Putamen (tissue), 1 donor: Measurements from ENCODE around the gene DSTN.

ENCODE experiments used
- DNase-seq: peaks from one replicate; pipeline ENCODE4 v3.0.0-alpha.2; 2016; ENCODE audit warnings: low spot score

Gene DSTN

DNA sequence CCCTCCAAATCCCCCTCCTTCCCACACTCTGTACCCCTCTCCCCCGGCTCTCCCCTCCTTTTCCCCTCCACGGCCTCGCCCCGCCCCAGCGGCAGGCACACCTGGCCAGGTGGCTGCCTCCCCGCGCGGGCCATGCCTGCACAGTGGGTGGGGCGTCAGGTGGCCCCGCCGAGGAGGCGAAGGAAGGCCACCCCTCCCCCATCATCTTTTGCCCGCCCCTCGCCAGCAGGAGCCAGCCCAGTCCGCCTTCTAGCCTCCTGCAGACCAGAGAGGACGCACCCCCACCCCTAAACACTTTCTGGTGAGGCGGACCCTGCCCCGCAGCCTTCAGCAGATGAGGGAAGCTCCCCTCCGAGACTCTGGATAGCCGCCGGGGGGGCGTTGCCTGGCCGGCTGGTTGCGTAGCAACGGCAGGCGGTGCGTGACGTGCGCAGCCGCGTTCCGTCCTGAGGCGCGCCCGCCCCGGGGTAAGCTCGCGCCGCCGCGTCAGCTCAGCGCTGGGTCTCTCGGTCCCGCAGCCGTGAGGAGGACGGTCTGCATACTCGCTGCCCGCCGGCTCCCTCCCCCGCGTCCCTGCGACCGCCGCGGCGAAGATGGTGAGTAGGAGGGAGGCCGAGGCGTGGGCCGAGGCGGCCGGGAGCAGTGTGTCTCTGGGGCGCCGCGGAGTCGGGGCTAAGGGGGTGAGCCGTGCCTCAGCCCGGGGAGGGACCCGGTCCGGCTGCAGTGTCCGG lies at the start of gene DSTN:
Gene DSTN (plus strand): TSS at position 460 of the 731 bp plus-strand sequence. CDS start 134 bp downstream, at position 594.
- peak; percentile 92 for DNase-seq

DNA sequence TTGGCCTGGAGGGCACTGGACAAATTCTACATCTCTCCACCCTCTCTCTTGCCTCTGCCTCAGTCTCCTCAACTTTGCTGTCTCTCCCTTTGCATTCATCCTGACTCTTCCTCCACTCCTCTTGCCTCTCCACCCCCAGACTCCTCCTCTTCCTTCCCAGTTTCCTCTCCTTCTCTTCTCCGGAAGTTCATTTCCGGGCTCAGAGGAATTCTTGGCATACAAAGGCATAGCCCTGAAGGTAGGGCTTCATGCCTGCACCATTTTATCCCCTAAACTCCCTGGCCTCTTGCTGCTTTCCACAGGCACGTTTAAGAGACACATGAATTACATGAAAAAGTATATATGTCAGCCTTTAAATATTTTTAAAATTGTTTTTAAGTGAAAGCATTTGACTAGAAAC lies 49.3 kb upstream of the DSTN start:
- DNase-seq, result no peak

DNA sequence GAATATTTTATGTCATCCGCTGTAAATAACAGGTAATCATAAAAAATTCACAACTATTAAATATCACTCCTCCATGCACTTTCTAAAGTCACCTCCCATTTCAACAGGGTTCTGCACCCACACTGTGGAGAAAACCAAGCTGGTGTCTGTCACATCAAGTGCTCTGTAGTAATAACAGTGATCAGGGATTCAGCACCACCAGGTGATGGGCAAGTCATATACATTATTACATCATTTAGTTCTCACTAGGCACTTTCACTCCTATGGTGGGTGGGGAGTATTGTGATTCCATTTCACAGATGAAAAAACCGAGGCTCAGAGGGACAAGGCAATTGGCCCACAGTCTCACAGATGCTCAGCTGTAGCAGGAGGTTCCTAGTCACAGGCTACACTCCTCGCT lies 47.3 kb upstream of the DSTN start:
- DNase-seq, result no peak

DNA sequence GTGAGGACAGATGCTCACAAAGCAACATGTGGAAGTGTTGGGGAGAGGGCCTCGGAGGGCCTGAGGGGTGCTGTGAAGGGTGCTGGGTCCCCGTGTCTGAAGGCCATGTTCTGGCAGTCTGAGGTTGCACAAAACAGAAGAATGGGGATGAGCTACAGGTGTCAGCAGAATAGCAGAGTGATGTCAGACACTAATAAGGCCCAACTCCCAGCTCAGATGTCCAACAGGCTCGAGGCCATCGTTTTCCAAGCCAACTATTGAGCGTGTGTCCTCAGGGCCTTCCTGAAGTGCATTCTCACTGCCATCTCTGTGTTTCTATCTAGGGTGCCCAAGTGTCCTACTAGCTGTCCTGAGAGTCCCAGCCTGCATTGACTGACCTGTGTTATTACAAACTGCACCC lies 46.5 kb upstream of the DSTN start:
- no peak for DNase-seq

DNA sequence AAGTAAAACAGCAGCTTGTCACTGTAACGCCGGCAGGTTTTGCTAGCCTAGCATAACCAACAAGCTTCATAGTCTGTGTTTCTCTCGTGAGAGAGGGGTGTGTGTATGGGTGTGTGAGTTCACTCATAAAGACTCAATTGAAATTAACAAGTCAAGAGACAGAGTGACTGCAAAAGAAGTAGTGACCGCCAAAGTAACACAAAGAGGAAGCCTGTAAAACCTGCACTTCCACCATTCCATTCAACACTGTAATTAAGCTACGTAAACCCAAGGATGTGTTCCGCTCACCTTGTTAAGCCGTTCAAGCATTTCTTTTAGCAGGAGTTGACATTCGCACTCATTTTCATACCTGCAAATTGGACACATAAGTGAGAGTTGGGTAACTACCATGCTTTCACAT lies 45.3 kb upstream of the DSTN start:
- DNase-seq, result no peak

DNA sequence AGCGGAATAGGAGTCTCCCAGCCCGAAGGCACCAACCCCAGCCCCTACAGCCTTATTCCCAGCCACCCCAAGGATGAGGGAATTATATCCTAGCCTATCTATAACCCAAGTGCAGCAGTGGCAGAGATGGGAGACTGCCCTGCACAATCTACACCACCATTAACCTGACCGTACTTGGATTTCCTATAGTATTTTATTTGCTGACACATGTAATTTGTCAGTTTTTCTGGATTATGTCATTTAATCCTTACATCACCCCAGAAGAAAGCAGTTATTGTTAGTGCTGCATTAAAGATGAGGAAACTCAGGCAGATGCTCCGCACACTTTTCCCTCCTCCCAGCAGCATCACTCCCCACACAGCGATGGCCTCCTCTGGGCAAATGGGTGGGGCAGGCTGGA lies 44.7 kb upstream of the DSTN start:
- no peak for DNase-seq

DNA sequence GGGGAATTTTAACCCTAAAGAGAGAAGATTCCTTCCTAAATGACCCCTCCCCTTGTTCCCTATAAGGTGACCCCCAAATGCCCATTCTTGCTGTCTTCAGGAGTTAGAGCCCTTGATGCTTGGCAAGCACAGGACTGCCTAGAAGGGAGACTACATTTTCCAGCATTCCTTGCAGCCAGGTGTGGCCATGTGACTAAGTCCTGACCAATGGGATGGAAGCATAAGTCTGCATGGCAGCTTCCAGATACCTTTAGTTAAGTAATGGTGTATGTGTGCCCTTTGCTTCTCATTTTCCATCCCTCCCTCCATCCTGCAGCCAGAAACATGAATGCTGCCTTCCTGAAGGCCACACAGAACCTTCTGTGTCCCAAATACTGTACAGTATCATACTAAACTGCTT lies 44.2 kb upstream of the DSTN start:
- peak; percentile 33 for DNase-seq

DNA sequence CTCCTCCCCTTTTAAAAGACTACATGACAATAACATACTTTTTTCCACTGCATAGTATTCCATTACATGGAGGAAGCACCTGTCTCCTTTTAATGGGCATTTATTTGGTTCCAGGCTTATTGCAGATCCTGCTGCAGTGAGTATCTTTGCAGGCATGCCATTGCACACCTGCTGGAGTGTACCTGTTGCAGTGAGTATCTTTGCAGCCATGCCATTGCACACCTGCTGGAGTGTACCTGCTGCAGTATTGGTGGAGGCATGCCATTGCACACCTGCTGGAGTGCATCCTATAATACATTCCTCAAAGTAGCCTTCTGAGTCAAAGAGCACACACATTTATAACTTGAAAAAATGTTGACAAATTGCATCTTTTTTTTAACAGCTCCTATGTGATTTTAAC lies 40.3 kb upstream of the DSTN start:
- no peak for DNase-seq

DNA sequence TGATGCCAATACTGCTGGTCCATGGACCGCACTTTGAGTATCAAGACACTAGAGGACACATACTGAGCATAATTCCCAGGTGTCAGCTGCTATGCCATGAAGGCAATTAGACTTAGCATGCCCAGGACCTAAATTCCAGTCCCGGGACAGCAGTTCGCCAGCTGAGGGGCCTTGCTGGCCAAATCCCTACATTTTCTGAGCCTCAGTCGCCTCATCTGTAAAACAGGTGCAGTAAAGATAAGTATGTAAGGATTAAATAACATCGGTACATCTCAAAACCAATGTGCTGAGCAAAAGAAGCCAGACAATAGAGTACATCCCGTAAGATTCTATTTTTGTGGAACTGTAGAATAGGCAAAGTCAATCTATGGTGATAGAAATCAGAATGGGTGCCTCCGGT lies 39.7 kb upstream of the DSTN start:
- no peak for DNase-seq

DNA sequence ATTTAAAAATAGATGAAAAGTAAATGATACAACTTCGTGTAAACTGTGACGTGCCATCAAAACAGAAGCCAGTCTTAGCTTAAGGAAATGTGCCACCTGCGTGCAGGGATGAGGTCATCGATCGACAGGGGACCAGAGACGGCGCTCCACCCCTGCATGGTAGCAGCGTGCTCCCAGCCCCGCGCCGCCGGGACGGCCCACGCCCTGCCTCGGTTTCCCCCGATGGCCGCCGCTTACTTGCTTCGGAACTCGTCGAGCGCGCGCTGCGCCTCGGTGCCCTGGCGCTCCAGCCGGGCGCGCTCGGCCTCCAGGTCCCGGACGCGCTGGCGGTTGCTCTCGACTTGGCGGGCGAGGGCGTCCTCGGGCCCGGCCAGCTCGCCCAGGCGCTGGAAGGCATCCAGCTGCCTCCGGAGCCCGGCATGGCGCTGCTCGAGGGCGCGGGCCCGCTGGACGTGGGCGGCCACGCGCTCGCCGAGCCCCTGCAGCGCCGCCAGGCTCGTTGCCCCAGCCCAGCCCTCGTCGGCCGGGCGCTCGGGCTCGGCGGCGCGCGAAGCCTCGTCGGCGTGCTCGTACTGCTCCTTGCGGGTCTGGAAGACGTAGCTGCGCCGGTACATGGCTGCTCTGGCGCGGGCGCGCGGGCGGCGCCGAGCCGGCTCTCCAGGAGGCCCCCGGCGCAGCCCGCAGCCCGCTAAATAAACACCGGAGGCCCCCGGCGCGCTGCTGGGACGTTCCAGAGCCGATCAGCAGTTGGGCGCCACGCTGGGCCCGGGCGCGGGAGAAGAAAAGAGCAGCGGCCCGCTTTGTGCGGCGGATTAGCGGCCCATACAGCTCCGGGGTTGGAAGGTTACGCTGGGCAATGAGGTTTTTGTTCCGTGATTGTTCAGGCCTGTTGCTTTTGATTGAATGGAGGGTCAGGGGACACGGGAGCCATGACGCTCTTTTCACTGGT lies 38.9 kb upstream of the DSTN start, which contains the start of gene BFSP1:
Gene BFSP1 (minus strand): TSS at position 664 of the 949 bp plus-strand sequence. CDS start 50 bp downstream, at position 614.
- peak; percentile 49 for DNase-seq

DNA sequence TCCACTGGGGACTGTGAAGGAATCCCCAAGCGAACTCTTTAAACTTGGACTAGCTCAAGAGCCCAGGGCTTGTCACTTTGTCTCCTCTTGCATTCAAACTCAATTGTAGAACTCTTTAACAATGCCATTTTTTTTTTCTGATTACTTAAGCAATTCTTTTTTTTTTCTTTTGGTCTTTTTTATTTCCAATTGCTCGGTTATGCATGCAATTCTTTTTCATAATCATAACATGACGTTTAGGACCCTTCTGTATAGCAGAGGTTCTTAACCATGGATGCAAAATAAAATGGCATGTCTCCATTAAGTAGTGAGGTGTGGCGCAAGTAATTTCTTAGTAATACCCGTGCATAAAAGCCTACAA lies 38.2 kb upstream of the DSTN start:
- no peak for DNase-seq

DNA sequence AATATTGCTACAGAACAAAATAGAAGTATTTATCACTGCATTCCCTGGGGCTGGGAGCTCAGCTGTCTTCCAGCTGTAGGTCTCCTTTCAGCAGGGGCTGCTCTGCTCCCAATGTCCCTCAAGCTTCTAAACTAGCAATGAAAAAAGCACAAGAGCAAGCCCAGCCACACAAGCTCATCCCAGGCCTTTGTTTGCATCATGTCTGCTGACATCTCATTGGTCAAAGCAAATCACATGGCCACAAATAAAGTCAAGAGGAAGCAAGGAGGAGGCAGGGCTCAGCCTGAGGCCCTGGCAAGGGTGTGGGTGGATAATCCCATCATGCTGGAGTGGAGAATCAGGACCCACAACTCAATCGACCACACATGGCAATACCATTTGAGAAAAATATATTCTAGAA lies 36.5 kb upstream of the DSTN start:
- peak; percentile 38 for DNase-seq

DNA sequence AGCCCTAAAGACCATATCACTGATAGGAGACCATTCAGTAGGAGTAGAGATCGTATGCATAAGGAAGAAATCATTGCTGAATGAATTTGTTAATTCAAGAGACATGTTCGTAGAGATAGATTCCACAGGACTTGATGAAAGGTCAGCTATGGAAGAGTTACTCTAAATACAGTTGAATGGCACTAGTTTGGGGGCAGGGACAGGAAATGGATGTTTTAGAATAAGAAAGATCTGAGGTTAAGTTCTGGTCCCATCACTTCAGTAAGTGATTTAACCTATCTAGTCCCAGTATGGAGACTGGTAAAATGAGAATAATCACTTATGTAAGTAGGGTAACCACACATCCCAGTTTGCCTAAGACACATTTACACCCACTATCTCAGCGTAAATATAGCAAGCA lies 35.8 kb upstream of the DSTN start:
- no peak for DNase-seq

DNA sequence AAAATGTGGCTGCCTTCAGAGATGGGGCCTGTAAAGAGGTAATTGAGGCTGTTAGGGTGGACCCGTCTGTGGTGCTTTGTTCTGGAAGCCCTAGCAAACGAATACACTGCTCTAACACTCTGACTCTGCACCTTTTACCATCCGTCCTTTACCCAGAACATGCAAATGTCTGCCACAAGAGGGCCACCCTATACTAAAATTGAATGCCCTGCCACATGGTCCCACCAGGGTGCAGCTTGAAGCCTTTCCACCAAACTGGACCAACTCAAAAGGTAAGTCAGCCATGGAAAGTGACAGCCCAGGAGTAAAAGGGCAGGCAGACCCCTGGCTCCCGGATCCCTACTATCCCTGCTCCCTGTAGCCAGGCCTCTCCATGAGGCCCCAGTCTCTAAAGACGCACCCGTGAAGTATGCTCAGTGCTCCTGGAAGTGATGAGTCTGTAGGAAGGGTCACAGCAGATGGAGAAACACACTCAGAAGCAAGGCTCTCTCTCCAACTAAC lies 32.9 kb upstream of the DSTN start:
- DNase-seq, result peak; percentile 69

DNA sequence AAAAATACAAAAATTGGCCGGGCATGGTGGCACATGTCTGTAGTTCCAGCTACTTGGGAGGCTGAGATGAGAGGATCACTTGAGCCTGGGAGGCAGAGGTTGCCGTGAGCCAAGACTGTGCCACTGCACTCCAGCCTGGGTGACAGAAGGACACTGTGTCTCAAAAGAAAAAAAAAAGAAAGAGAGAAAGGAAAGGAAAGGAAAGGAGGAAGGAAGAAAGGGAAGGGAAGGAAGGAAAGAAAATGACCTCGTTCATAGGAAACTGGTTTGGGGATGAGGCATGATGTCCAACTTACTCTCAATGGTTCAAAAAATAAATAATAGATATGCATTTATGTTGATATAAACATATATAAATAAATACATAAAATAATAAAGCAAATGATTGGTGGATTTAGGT lies 31.9 kb upstream of the DSTN start:
- no peak for DNase-seq

DNA sequence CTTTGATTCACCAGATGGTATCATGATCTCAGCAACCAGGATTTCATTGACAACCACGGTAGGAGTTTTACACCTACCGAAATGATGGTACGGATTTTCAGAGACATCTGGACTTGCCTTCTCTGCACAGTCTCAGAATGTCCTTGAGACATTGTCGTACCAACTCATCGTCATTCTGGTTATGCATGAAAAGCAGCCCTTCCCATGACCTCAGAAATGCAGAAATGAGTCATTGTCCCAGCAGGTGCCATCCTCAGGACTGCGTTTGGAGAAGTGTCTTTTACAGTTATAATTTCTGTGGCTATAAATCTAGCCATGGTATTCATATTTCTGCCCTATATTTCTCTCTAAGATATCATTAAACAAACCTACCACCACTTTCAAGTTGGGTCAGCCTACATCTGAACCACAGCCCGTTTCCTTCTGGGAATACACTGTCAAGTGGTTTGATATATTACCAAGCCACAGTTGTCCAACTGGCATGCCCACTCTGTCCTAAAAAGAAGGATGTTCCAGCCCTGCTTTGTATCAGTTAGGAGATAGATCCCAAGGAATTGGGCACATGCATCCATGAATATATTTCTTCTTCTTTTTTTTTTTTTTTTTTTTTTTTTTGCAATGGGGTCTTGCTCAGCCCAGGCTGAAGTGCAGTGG lies 31.2 kb upstream of the DSTN start:
- DNase-seq, result no peak

DNA sequence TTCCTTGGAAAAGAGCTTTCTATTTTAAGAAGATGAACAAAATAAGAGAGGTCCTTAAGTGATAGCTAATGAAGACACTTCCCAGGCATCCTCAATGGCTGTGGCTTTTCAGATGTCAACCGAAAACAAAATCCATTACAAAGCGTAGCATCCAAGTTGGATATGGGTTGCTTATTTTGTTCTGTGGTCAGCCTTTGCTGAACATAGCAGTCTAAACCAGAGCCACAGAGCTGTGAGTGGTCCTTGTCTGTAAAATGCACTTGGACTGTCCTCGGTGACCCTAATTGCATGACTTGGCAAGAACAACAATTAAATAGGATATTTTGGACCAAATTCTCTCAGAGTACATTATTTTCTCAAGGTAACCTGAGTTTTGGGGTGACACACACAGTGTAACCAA lies 28.3 kb upstream of the DSTN start:
- no peak for DNase-seq

DNA sequence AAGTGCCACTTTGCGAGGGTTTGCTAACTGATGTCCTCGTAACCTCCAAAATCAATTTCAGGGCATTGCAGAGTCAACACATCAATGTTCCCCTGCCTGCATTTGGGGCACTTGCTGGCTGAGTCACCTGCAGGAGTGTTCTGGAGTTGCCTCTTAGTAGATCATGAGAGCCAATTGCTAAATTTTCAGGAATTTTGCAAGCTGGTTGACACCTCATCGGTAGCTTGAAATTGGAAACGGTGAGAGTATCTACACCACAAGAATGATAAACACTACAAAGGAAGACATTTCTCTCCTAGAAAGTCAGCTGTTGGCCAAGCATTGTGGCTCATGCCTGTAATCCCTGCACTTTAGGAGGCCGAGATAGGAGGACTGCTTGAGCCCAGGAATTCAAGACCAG lies 27.9 kb upstream of the DSTN start:
- DNase-seq, result no peak

DNA sequence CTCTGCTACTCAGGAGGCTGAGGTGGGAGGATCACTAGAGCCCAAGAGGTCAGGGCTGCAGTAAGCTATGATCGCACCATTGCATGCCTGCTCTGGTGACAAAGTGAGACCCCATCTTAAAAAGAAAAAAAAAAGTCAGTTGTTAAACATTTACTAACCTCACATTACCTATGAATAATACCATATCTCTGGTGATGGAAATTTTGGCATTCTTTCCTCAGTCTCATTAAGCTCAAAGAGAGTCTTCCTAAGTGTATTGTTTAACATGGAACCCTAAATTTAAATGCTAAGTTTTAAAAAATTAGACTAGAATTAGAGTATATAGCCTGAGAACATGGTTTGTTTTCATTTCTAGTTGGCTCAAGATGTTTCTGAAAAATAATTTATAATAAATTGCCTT lies 27.4 kb upstream of the DSTN start:
- no peak for DNase-seq

DNA sequence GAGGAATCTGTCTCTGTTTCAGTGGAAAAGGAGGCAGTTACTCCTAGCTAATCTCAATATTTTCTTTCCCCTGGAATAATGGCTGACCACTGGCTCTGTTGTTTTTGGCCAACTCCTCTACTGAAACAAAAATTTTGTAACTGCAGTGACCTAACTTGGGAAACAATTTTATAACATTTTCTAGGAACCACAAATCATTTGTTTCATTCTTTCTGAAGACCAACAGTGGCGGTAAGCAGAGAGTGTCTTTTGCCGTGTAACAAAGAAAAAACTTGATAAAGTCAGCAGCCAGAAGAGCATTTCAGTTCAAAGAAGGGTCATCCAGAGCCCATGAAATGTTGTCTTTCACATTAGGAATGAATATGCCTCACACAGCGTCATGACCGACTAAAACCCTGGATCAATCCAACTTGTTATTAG lies 26.9 kb upstream of the DSTN start:
- peak; percentile 17 for DNase-seq

DNA sequence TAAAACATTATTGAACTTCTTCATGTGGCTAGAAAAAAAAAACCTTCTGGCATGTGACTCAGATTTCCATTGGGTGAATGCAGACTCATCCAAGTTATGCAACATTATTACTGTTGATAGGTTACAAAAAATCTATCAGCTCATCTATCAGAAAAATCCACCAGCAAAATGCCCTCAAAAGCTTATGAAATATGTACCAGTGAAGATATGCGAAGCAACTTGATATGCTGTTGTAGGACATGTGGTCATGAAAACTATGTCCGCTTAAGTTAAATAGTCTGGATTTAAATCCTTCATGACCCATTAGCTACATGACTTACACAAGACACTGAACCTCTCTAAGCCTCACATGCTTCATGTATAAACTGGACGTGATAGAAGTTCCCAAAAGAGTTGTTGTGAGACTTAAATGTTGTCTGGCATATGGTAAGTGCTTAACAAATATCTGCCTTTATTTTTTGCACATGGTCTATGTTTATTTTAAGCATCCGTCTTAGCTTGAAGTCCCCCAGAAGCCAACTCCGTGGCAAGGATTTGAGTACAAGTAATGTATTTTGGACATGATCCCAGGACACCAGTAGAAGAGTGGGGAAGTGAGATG lies 26.2 kb upstream of the DSTN start:
- no peak for DNase-seq

DNA sequence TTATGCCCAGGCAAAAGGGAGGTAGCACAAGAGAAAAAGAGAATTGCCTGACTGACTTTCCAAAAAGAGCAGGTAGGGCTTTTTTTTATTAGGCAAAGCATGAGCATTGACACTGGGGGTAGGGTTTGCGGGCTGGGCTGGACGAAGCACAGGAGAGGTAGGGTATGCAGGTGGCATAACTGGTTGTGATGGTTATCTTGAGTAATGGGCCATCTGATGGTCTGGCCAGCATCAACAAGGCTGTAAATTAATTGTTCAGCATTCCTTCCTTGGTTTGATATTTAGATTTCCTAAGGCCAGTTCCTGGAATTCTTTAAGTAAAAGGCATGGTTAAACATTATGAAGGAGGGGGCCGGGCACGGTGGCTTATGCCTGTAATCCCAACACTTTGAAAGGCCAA lies 24.7 kb upstream of the DSTN start:
- DNase-seq, result no peak
